ENCODE data around the gene SYT1. TPM values are rescaled to one million over a fixed set of nuclear protein-coding genes. Genes with fewer than 3 reads are reported as not detected.

SYT1 gene
- total and polyA plus RNA-seq, 2 donors (not counting 3 experiments of a cell fraction or from before 2014, with no cell fraction given), result 3.2 to 15.3 TPM

DNA sequence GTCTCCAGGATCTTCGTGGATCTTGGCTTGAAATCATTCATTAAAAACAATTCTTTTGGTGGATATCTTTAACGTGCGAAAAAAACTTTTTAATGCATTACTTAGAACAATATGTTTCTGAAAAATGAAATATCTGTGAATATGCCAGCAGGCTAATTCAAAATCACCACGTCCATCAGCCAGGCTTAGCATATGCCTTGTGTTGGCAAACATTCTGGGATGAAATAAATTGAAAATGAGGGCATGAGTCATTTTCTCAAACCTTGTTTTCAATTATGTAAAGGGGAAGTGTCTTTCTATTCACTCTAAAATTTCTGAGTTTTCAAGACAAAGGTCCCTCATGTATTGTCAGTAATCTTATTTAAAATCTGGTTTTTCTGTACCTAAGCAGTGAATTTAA is 432.3 kb downstream of the SYT1 start:
- Histone ChIP-seq H3K4me1 (ENCODE audit: control insufficient read depth, extremely low read depth, insufficient read depth, low read length) (peaks cover 19% of the 10 kb centered on the region), H3K4me3 (replicated peaks in 1 of 3; ENCODE audit: insufficient read depth in 1 of 3, low read depth in 1 of 3, low read length in 3 of 3) (no peak overlapping the region), H3K27ac (ENCODE audit: insufficient read depth, low read depth, low read length) (no peak overlapping the region), H3K79me2 (ENCODE audit: control insufficient read depth, insufficient read depth, low read length) (no peaks in the 10 kb centered on the region), H3K36me3 (ENCODE audit: control insufficient read depth in 2 of 2, extremely low read depth in 1 of 2, insufficient read depth in 2 of 2, low read length in 2 of 2) (no peaks in the 10 kb centered on the region), H4K20me1 (replicated peaks; ENCODE audit: control insufficient read depth, extremely low read depth, insufficient read depth, low read length) (no peaks in the 10 kb centered on the region), H3K27me3 (ENCODE audit: control insufficient read depth in 2 of 2, insufficient read depth in 2 of 2, low read length in 2 of 2) (no peaks in the 10 kb centered on the region), H3K9me3 (replicated peaks; ENCODE audit: control insufficient read depth, insufficient read depth, low read length) (no peaks in the 10 kb centered on the region), H3K9me1 (replicated peaks; ENCODE audit: control insufficient read depth, extremely low read depth, insufficient read depth, low read length) (no peaks in the 10 kb centered on the region), H3K9ac (replicated peaks; ENCODE audit: extremely low read depth, insufficient read depth, low read length) (no peak overlapping the region), H2AFZ (ENCODE audit: low read depth, low read length) (no peak overlapping the region), H3K4me2 (ENCODE audit: insufficient read depth, low read length) (no peak overlapping the region)
- dilution Hi-C loops (cut with MboI; ENCODE audit: extremely low pct_ligation_motif_present, low sequenced_read_pairs), result no loop called here
- intact Hi-C loops (cut with micrococcal nuclease), result no loop called here
- POLR2A ChIA-PET, result no interaction called here
- DNase-seq (ENCODE audit: low read depth, low spot score) (peak; percentile 39), FAIRE-seq (no peak)
- TF ChIP-seq MYC (IDR thresholded peaks at IDR 0.05; ENCODE audit: low read depth, low read length) (no peak), POLR2AphosphoS5 (IDR thresholded peaks at IDR 0.05; ENCODE audit: insufficient read depth, low read depth, low read length) (no peak), JUN (IDR thresholded peaks at IDR 0.05; ENCODE audit: borderline replicate concordance, insufficient read depth, insufficient read length, low read depth) (peak; percentile 3), POLR2A (IDR thresholded peaks at IDR 0.05; ENCODE audit: low read depth, low read length) (no peak), CTCF (IDR thresholded peaks at IDR 0.05; ENCODE audit: extremely low read depth in 1 of 2, insufficient read depth in 1 of 2, low read depth in 1 of 2, low read length in 2 of 2) (no peak), GATA2 (IDR thresholded peaks at IDR 0.05; ENCODE audit: insufficient read depth, insufficient read length, low read depth, low read length) (no peak), EZH2 (IDR thresholded peaks at IDR 0.05; ENCODE audit: borderline replicate concordance, low read depth, low read length, severe bottlenecking) (no peak), FOS (IDR thresholded peaks at IDR 0.05; ENCODE audit: borderline replicate concordance, insufficient read depth, low read length) (peak; percentile 25)
- TF ChIP-seq, protein P1, sequence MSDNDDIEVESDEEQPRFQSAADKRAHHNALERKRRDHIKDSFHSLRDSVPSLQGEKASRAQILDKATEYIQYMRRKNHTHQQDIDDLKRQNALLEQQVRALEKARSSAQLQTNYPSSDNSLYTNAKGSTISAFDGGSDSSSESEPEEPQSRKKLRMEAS (IDR thresholded peaks at IDR 0.05; ENCODE audit: insufficient read depth, insufficient read length), result no peak
- CTCF ChIA-PET, result no interaction called here
- BruUV-seq (replicated peaks), result no TSS peak

Data from endothelial cell of umbilical vein (primary cell).